ENCODE results near the gene PPP1R15A.
"Not testable (repeated sequence)": the region's sequence is repeated elsewhere in the genome, so short reads cannot be mapped to it uniquely, and the experiment has no call there.

DNA sequence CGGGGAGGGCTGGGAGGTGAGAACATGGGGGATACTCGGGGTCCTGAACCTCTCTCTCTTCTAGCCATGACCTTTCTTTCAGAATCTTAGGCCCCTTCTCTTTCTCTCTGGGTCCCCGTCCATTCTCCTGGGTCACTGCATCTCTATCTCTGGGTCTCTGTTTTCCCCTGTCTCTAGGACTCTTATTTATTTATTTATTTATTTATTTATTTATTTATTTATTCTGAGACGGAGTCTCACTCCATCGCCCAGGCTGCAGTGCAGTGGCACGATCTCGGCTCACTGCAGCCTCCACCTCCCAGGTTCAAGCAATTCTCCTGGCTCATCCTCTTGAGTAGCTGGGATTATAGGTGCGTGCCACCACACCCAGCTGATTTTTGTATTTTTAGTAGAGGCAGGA, 47.0 kb downstream of the PPP1R15A start:
- not testable (repeated sequence) for TF ChIP-seq EZH2 (IDR thresholded peaks at IDR 0.05; ENCODE audit: low read length); CTCF (optimal IDR thresholded peaks at IDR 0.05 in 1 of 3, IDR thresholded peaks at IDR 0.05 in 1 of 3, conservative IDR thresholded peaks at IDR 0.05 in 1 of 3; ENCODE audit: extremely low read depth in 1 of 3, insufficient read depth in 2 of 3, low read length in 3 of 3)
